Lower leg skin (tissue), 4 donors: ENCODE measurements around the gene CRX. TPM values are rescaled to one million over a fixed set of nuclear protein-coding genes. Genes with fewer than 3 reads are reported as not detected.

Experiments used
- DNase-seq, 2 donors: peaks; one replicate each; pipeline ENCODE4 v3.0.0-alpha.2; 2019; ENCODE audit warnings: low spot score in 2 of 2
- H3K4me3 ChIP-seq: fragments of 200-600 bp; sonication (generic); 2 replicates; pipeline ENCODE4 v1.5.1; 2017; ENCODE audit warnings: mild to moderate bottlenecking, low read depth; ENCODE audit not compliant: poor library complexity, severe bottlenecking
- CTCF ChIP-seq, 3 donors: fragments of 450-650 bp; IDR thresholded peaks; one replicate each; pipeline ENCODE4 v1.5.1; 2016; ENCODE audit warnings: antibody characterized with exemption in 3 of 3, mild to moderate bottlenecking in 3 of 3, moderate library complexity in 2 of 3
- POLR2A ChIP-seq, 2 donors: fragments of 450-650 bp; IDR thresholded peaks; one replicate each; pipeline ENCODE4 v1.6.1; 2016 to 2017; ENCODE audit warnings: antibody characterized with exemption in 2 of 2, mild to moderate bottlenecking in 1 of 2, moderate library complexity in 1 of 2
- WGBS, 2 donors: methylation state at CpG; one replicate each; pipeline ENCODE4 v1.1.5; 2018; 5-methylcytosine and 5-hydroxymethylcytosine counted together
- intact Hi-C: fragments of 100-400 bp; cut with DNase I; formaldehyde crosslinking; loops from one replicate; pipeline ENCODE4 v1.15.0; 2023; ENCODE audit warnings: low total_unique reads
- total RNA-seq, 4 donors: library from RNA; depleted of rRNA; stranded (reverse); fragments of >200 nt; gene quantifications; one replicate each; pipeline ENCODE4 v1.1.0, GENCODE V29; 2016

Gene CRX
- total RNA-seq, 4 donors from 2014 or later: not detected

DNA sequence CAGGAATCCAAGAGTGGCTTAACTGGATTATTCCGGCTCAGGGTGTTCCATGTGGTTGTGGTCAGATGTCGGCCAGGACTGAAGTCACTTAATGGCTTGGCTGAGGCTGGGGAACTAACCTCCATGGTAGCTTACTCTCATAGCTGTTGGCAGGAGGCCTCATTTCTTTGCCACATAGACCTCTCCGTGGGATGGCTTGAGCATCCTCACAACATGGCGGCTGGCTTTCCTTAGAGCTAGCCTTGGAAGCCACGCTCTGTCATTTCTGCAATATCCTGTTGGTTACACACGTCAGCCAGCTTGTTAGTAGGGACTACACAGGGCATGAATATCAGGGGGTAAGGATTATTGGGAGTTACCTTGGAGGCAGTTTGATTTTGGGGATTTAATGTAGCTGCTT lies 5.1 kb downstream of the CRX start:
- 79 to 84% methylated on average over 6 of the region's 6 CpGs for WGBS, 2 donors
- no peak for TF ChIP-seq CTCF (IDR thresholded peaks at IDR 0.05)
- no peak for TF ChIP-seq POLR2A (IDR thresholded peaks at IDR 0.05)
- no peak overlapping the region for H3K4me3 ChIP-seq
- intact Hi-C loops: no loop called here
- no peak for DNase-seq

GRCh38 chr19:47832723-47833122 lies 11.0 kb downstream of the CRX start:
- TF ChIP-seq POLR2A (IDR thresholded peaks at IDR 0.05): no peak
- TF ChIP-seq CTCF (IDR thresholded peaks at IDR 0.05): no peak
- 64 to 96% methylated on average over 4 of the region's 4 CpGs for WGBS, 2 donors
- H3K4me3 ChIP-seq: no peak overlapping the region
- DNase-seq: no peak
- intact Hi-C loops: no loop called here

DNA sequence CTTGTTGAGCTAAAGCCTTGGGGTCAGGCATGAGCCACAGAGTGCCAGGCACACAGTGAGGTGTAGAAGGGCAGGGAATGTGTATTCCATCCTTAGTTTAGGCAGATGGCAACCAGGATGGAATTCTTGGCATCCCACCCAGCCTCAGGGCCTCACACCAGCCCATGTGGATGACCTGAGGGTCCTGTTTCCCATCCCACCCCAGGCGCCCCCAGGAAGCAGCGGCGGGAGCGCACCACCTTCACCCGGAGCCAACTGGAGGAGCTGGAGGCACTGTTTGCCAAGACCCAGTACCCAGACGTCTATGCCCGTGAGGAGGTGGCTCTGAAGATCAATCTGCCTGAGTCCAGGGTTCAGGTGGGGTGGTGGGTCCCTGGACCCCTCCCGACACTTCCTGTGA lies 14.3 kb downstream of the CRX start:
- TF ChIP-seq POLR2A (IDR thresholded peaks at IDR 0.05) (no peak), CTCF (IDR thresholded peaks at IDR 0.05) (no peak)
- intact Hi-C loops: no loop called here
- 60 to 77% methylated on average over 8 of the region's 8 CpGs for WGBS, 2 donors
- DNase-seq: no peak
- H3K4me3 ChIP-seq: no peak overlapping the region

DNA sequence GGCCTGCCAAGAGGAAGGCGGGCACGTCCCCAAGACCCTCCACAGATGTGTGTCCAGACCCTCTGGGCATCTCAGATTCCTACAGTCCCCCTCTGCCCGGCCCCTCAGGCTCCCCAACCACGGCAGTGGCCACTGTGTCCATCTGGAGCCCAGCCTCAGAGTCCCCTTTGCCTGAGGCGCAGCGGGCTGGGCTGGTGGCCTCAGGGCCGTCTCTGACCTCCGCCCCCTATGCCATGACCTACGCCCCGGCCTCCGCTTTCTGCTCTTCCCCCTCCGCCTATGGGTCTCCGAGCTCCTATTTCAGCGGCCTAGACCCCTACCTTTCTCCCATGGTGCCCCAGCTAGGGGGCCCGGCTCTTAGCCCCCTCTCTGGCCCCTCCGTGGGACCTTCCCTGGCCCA lies 17.7 kb downstream of the CRX start:
- H3K4me3 ChIP-seq: no peak overlapping the region
- intact Hi-C loops: no loop called here
- no peak for DNase-seq
- 59 to 65% methylated on average over 16 of the region's 16 CpGs for WGBS, 2 donors
- no peak for TF ChIP-seq CTCF (IDR thresholded peaks at IDR 0.05)
- TF ChIP-seq POLR2A (IDR thresholded peaks at IDR 0.05): no peak

- no peak for DNase-seq
- H3K4me3 ChIP-seq: no peak overlapping the region
- TF ChIP-seq CTCF (IDR thresholded peaks at IDR 0.05) (no peak), POLR2A (IDR thresholded peaks at IDR 0.05) (no peak)
- intact Hi-C loops: no loop called here
- 23 to 31% methylated on average over 10 of the region's 10 CpGs for WGBS, 2 donors
Measured at GRCh38 chr19:47839913-47840312, 18.2 kb downstream of the CRX start.

GRCh38 chr19:47842941-47843340 lies 21.2 kb downstream of the CRX start:
- intact Hi-C loops: no loop called here

More at GRCh38 chr19:47842941-47843340, 21.2 kb downstream of the CRX start:
- H3K4me3 ChIP-seq: no peak overlapping the region
- no peak for TF ChIP-seq POLR2A (IDR thresholded peaks at IDR 0.05)
- no peak for TF ChIP-seq CTCF (IDR thresholded peaks at IDR 0.05)
- WGBS, 2 donors: 55 to 64% methylated on average over 4 to 5 of the region's 5 CpGs
- DNase-seq: no peak
